Mucosa of descending colon (tissue), 3 donors: Measurements from ENCODE around the gene NDUFA3. TPM values are rescaled to one million over a fixed set of nuclear protein-coding genes. Genes with fewer than 3 reads are reported as not detected.
A peak's percentile ranks its signal among the peaks of the same experiment; 100 is the strongest.

Experiments used
- ATAC-seq: fragments of 200-7000 bp; cut with Tn5 transposase; one replicate; pipeline ENCODE4 v1.9.1; 2020; ENCODE audit warnings: mild to moderate bottlenecking, moderate library complexity
- DNase-seq, 3 donors: peaks; one replicate each; pipeline ENCODE4 v3.0.0-alpha.2; 2020
- H3K36me3 ChIP-seq: fragments of 200-600 bp; one replicate; pipeline ENCODE4 v1.8.0; 2021; ENCODE audit warnings: low read depth, mild to moderate bottlenecking
- H3K4me1 ChIP-seq: fragments of 200-600 bp; one replicate; pipeline ENCODE4 v1.8.0; 2021; ENCODE audit warnings: low read depth, mild to moderate bottlenecking
- H3K4me3 ChIP-seq: fragments of 200-600 bp; one replicate; pipeline ENCODE4 v1.8.0; 2021; ENCODE audit warnings: mild to moderate bottlenecking
- H3K9me3 ChIP-seq: fragments of 200-600 bp; one replicate; pipeline ENCODE4 v1.8.0; 2021; ENCODE audit warnings: mild to moderate bottlenecking
- intact Hi-C, 2 donors: fragments of 100-400 bp; cut with DNase I in 1 of 2; cut with micrococcal nuclease in 1 of 2; formaldehyde crosslinking; loops; one replicate each; pipeline versions ENCODE4 v1.11.0 to v1.11.1; 2022; cut with DNase I, micrococcal nuclease
- total RNA-seq, 3 donors: library from RNA; stranded (reverse); fragmentation: NEBNext Ultra II Directional in 2 of 3; extraction: Animal tissue kit (Norgen Biotek cat#: 25700) in 2 of 3; gene quantifications; one replicate each; pipeline versions ENCODE4 v1.2.1 to v1.2.4, GENCODE V29; 2021 to 2023
- TF ChIP-seq, protein P1 (sequence below): fragments of 200-600 bp; IDR thresholded peaks from one replicate; pipeline ENCODE4 v1.8.0; 2022; ENCODE audit warnings: antibody characterized with exemption, mild to moderate bottlenecking
- donor health status: DM: no; HTN: no; CAD: no; lungs with moderate emphysema.
- donor health status: DM: no; HTN: no; CAD: no.
- donor health status: DM: no; HTN: yes; CAD: no.

NDUFA3 gene
- total RNA-seq, 3 donors from 2014 or later, result 93.4 to 155 (median 139) TPM

DNA sequence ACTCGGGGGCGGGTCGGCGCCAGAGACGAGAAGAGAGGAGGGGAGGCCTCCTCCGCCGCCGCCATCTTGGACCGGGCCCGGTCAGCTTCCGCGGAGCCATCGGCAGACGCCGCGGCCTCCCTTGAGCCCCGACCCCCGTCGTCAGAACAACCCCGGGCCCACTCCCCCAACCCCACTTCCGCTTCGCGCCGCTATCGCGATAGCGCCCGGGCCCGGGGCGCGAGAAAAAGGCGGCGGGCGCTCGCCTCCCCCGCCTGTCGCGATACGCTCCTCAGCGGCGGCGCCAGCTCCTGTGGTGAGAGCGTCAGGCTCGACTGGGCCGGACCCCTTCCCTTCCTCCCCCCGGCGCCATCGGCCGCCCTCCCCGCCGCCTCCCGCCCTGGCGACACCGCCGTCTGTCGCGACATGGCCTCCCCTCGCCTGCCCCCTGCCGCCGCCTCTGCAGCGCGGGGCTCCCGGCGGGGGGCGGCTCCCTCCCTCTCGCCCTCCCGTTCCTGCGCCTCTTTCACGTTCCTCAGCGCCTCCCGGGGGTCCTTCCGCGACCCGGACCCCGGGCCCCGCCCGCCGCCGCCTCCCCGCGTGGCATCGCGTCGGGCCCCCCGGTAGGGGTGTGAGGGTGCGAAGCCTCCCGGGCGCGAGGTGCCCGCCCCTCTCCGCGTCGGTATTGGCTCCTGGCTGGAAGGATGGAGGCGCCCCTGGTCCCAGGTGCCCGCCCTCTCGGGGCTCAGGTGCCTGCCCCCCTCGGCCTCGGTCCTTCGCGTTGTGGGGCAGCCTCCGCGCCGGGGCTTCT lies 35.2 kb downstream of the NDUFA3 start, which contains the start of gene CNOT3:
Gene CNOT3, plus strand, starts transcription at position 64 of the 790 bp plus-strand sequence. CDS start 5,217 bp downstream, outside the sequence.
- DNase-seq (peak in 2 of 3 donors; percentile 63 to 73), ATAC-seq (no peak)
- TF ChIP-seq, protein P1, sequence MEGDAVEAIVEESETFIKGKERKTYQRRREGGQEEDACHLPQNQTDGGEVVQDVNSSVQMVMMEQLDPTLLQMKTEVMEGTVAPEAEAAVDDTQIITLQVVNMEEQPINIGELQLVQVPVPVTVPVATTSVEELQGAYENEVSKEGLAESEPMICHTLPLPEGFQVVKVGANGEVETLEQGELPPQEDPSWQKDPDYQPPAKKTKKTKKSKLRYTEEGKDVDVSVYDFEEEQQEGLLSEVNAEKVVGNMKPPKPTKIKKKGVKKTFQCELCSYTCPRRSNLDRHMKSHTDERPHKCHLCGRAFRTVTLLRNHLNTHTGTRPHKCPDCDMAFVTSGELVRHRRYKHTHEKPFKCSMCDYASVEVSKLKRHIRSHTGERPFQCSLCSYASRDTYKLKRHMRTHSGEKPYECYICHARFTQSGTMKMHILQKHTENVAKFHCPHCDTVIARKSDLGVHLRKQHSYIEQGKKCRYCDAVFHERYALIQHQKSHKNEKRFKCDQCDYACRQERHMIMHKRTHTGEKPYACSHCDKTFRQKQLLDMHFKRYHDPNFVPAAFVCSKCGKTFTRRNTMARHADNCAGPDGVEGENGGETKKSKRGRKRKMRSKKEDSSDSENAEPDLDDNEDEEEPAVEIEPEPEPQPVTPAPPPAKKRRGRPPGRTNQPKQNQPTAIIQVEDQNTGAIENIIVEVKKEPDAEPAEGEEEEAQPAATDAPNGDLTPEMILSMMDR, result no peak
- Histone ChIP-seq H3K4me1 (peaks cover 35% of the 10 kb centered on the region), H3K36me3 (peaks cover 7% of the 10 kb centered on the region), H3K4me3 (peak within 1 kb of the TSS; percentile 99), H3K9me3 (no peaks in the 10 kb centered on the region)
- intact Hi-C loops, result no loop called here

DNA sequence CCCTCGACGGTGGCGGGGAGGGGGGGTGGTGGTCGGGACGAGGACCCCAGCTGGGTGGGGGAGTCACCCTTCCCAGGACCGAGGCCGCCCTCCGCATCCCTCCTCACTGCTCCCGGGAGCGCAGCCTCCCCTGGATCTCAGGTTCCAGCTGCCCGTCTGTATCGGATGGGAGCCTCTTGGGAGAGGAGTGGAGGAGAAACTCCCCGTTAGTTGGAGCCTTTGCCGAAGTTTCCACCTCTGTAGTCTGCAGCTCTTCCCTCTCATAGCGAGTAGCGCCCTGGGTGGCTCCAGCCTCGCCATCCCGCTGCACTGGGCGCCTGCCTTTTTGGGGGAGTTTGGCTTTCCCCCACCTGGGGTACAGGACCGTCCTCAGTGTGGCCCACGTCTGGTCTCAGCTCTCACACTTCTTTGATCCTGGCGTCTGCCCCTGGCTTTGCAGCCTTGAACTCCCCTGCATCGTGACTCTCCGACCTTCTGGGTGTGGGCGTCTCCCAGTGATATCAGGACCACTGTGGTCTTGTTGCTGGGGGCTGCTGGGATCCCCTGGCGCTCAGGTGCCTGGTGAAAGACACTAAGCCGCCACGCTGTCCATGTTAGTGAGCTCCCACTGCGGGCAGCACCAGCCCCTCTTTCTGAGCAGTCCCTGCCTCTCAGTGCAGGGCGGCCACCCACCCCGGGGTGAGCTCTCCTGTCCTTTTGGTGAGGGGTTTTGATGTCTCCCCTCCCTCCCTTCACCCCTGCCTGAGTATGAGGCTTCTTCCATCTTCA lies 36.0 kb downstream of the NDUFA3 start:
- H3K9me3 ChIP-seq, result no peaks in the 10 kb centered on the region
- peaks cover 35% of the 10 kb centered on the region for H3K4me1 ChIP-seq
- peaks cover 11% of the 10 kb centered on the region for H3K36me3 ChIP-seq
- peak overlapping the region; percentile 99 for H3K4me3 ChIP-seq
- intact Hi-C loops, result no loop called here
- TF ChIP-seq, protein P1, result no peak
- DNase-seq (no peak), ATAC-seq (no peak)

DNA sequence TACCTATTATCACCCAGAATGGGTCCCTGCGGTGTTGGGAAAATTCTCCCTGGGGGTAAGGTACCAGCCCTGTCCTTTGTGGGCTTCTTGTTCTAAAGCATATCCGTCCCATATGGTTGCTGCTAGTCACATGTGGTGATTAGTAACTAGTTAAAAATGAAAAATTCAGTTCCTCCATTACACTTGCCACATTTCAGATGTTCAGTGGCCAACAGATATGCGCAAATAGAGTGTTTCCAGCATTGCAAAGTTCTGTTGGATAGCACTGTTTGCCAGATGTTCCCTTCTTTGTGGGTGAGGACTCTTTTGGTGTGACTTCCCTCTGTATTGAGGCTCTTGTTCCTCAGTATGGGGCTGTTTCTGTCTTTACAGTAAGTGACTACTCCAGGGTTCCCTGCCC lies 38.7 kb downstream of the NDUFA3 start:
- no peak overlapping the region for H3K4me3 ChIP-seq
- DNase-seq, result no peak
- peaks cover 27% of the 10 kb centered on the region for H3K4me1 ChIP-seq
- intact Hi-C loops, result no loop called here
- peaks cover 20% of the 10 kb centered on the region for H3K36me3 ChIP-seq
- ATAC-seq, result no peak
- H3K9me3 ChIP-seq, result no peaks in the 10 kb centered on the region
- TF ChIP-seq, protein P1, result no peak

DNA sequence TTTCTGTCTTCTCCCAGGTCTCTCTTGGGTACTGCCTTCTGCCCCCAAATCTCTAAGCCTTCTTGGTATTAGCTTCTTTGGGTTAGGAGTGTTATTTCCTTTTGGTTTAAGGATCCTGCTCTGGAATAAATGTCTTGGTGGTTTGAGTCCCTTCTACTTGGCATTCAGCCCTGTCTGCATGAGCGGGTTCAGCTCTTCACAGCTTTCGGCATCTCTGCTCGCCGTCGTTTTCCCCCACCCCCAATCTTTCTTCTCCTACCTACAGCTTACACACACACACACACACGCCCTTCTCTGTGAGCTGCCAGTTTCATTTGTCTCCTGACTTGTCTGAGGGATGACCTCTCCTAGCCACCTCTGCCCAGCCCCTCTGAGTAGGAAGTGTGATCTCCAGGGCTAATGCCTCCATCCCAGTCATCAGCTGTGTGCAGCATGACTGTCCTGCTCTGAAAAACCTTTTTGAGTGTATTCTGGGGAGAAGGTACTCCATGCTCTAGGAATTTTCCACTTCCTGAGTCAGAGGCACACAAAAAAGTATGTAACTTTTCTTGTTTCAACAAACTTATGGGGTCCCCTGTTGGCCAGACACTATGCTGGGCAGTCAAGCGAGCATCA lies 39.6 kb downstream of the NDUFA3 start:
- H3K9me3 ChIP-seq, result no peaks in the 10 kb centered on the region
- intact Hi-C loops, result no loop called here
- TF ChIP-seq, protein P1, result no peak
- DNase-seq (no peak), ATAC-seq (no peak)
- H3K4me1 ChIP-seq, result peaks cover 21% of the 10 kb centered on the region
- H3K36me3 ChIP-seq, result peaks cover 22% of the 10 kb centered on the region
- H3K4me3 ChIP-seq, result no peak overlapping the region

DNA sequence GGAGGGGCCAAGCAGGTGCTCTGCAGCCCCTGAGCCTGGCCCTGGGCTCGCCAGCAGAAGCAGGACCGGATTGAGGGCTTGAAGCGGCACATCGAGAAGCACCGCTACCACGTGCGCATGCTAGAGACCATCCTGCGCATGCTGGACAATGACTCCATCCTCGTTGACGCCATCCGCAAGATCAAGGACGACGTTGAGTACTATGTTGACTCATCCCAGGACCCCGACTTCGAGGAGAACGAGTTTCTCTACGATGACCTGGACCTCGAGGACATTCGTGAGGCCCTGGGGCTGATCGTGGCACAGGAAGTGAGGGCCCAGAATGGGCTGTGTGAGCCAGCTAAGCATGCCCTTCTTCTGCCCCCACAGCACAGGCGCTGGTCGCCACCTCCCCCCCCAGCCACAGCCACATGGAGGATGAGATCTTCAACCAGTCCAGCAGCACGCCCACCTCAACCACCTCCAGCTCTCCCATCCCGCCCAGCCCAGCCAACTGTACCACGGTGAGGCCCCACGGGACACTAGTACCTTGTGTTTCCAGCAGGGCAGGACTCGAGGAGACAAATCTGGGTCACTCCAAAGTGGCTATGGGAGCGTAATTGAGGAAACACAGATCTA lies 43.0 kb downstream of the NDUFA3 start:
- DNase-seq (no peak), ATAC-seq (no peak)
- intact Hi-C loops, result no loop called here
- Histone ChIP-seq H3K4me1 (peaks cover 3% of the 10 kb centered on the region), H3K36me3 (peaks cover 24% of the 10 kb centered on the region), H3K4me3 (no peak overlapping the region), H3K9me3 (no peaks in the 10 kb centered on the region)
- TF ChIP-seq, protein P1, result no peak
